Thyroid gland (tissue), 4 donors: ENCODE measurements around the gene ALG13. TPM values are rescaled to one million over a fixed set of nuclear protein-coding genes. Genes with fewer than 3 reads are reported as not detected.

Experiments used
- DNase-seq, 2 donors: peaks; one replicate each; pipeline ENCODE4 v3.0.0-alpha.2; 2019
- H3K27ac ChIP-seq, 3 donors: fragments of 200-600 bp; sonication (generic); 1 replicate in 2 of 3; 2 replicates in 1 of 3; pipeline ENCODE4 v1.5.1; 2016 to 2019; ENCODE audit warnings: mild to moderate bottlenecking in 1 of 3, moderate library complexity in 1 of 3
- H3K27me3 ChIP-seq: fragments of 200-600 bp; sonication (generic); one replicate; pipeline ENCODE4 v1.5.1; 2019
- H3K36me3 ChIP-seq, 2 donors: fragments of 200-600 bp; sonication (generic); one replicate each; pipeline ENCODE4 v1.5.1; 2016 to 2019
- H3K4me1 ChIP-seq, 2 donors: fragments of 200-600 bp; sonication (generic); one replicate each; pipeline ENCODE4 v1.5.1; 2017 to 2019
- H3K4me3 ChIP-seq, 3 donors: fragments of 200-600 bp; sonication (generic); replicated peaks in 1 of 3; 1 replicate in 2 of 3; 2 replicates in 1 of 3; pipeline ENCODE4 v1.5.1; 2016; ENCODE audit warnings: mild to moderate bottlenecking in 1 of 3
- H3K9me3 ChIP-seq: fragments of 200-600 bp; sonication (generic); one replicate; pipeline ENCODE4 v1.5.1; 2017
- POLR2A ChIP-seq, 2 donors: fragments of 450-650 bp; IDR thresholded peaks; one replicate each; pipeline ENCODE4 v1.6.1; 2017; ENCODE audit warnings: antibody characterized with exemption in 2 of 2, mild to moderate bottlenecking in 2 of 2, moderate library complexity in 1 of 2
- WGBS, 2 donors: methylation state at CpG; one replicate each; pipeline ENCODE4 v1.1.5; 2017; 5-methylcytosine and 5-hydroxymethylcytosine counted together
- intact Hi-C: fragments of 100-400 bp; cut with DNase I; formaldehyde crosslinking; loops from one replicate; pipeline ENCODE4 v1.15.1; 2023
- total RNA-seq, 4 donors: library from RNA; depleted of rRNA; stranded (reverse); fragments of >200 nt; gene quantifications; one replicate each; pipeline ENCODE4 v1.2.3, GENCODE V29; 2016
- TF ChIP-seq, protein P1 (sequence below), 6 experiments: fragments of 200-600 bp in 3 of 6; fragments of 450-650 bp in 3 of 6; sonication (generic) in 3 of 6; IDR thresholded peaks; one replicate each; pipeline ENCODE4 v1.5.1; 2016 to 2019; ENCODE audit warnings: antibody characterized with exemption in 6 of 6, mild to moderate bottlenecking in 2 of 6, inconsistent platforms in 1 of 6, moderate library complexity in 1 of 6

The ALG13 gene
- total RNA-seq, 4 donors from 2014 or later = 55.7 to 89.5 (median 84.5) TPM

DNA sequence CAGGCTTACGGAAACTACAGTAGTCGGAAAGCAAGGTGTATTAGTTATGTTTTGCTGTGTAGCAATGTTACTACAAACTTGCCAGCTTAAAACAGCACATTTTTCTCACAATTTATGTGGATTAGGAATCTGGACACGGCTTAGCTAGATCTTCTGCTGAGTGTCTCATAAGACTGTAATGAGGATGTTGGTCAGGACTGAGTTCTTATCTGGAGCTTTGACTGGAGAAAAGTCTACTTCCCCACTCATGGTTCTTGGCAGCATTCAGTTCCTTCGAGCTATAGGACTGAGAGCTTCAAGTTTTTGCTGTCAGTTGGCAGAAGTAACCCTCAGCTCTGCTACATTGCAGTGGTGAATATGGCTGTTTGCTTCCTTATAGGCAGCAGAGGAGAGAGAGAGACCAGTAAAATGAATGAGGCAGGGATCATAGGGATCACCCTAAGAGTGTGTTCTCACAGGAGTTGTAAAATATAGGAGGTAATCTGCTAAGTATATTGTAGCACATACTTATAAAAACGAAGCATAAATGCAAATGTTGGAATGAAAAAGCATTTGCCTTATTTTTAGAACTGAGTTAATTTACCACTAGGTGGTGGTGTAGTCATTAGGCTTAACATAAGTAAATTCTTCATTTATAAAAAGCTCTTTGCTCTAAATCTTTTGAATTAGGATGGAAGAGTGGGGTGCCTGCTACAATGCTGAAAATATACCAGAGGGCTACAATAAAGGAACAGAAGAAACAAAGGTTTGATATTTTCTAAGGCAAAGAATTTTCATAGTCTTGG lies 38.6 kb downstream of the ALG13 start:
- no peaks in the 10 kb centered on the region for H3K4me1 ChIP-seq
- H3K27ac ChIP-seq = no peak overlapping the region
- no peaks in the 10 kb centered on the region for H3K9me3 ChIP-seq
- no peak overlapping the region for H3K4me3 ChIP-seq
- no peaks in the 10 kb centered on the region for H3K27me3 ChIP-seq
- TF ChIP-seq POLR2A (IDR thresholded peaks at IDR 0.05) = no peak
- TF ChIP-seq, protein P1, sequence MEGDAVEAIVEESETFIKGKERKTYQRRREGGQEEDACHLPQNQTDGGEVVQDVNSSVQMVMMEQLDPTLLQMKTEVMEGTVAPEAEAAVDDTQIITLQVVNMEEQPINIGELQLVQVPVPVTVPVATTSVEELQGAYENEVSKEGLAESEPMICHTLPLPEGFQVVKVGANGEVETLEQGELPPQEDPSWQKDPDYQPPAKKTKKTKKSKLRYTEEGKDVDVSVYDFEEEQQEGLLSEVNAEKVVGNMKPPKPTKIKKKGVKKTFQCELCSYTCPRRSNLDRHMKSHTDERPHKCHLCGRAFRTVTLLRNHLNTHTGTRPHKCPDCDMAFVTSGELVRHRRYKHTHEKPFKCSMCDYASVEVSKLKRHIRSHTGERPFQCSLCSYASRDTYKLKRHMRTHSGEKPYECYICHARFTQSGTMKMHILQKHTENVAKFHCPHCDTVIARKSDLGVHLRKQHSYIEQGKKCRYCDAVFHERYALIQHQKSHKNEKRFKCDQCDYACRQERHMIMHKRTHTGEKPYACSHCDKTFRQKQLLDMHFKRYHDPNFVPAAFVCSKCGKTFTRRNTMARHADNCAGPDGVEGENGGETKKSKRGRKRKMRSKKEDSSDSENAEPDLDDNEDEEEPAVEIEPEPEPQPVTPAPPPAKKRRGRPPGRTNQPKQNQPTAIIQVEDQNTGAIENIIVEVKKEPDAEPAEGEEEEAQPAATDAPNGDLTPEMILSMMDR (IDR thresholded peaks at IDR 0.05) = peak in 3 of 6 experiments; percentile 21 to 31 (median 26)
- no peaks in the 10 kb centered on the region for H3K36me3 ChIP-seq
- intact Hi-C loops = no loop called here
- WGBS, 2 donors = 67 to 82% methylated on average over 3 to 5 of the region's 5 CpGs
- DNase-seq = no peak

- 92 to 97% methylated on average over 2 of the region's 2 CpGs for WGBS, 2 donors
- Histone ChIP-seq H3K36me3 (peaks cover 0 to 4% of the 10 kb centered on the region in 2 donors), H3K4me3 (no peak overlapping the region), H3K27me3 (no peaks in the 10 kb centered on the region), H3K9me3 (no peaks in the 10 kb centered on the region), H3K4me1 (no peaks in the 10 kb centered on the region), H3K27ac (no peak overlapping the region)
- no peak for DNase-seq
- intact Hi-C loops = no loop called here
- TF ChIP-seq, protein P1 (IDR thresholded peaks at IDR 0.05) = no peak
- TF ChIP-seq POLR2A (IDR thresholded peaks at IDR 0.05) = no peak
Observed at GRCh38 chrX:111728096-111728495, 47.1 kb downstream of the ALG13 start.

DNA sequence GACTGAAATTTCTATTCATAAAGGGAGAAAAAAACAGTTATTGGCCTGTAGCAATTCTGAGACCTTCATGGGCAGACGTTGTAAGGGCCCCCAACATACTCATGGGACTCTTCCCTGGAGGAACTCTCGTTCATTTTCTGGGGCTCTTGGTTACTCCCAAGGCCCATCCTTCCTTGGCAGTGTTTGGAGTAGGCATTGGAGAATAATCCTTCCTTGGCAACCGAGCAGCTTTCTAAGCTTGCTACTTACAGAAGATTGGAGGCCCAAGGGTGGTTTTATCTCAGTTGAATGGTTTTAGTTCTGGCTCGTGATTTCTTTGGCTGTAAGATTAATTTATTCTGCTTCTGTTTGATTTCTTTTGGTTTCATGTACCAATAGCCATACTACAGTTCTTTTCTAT lies 50.4 kb downstream of the ALG13 start:
- no peak overlapping the region for H3K4me3 ChIP-seq
- no peak for DNase-seq
- H3K27ac ChIP-seq = no peak overlapping the region
- peaks cover 0 to 4% of the 10 kb centered on the region in 2 donors for H3K36me3 ChIP-seq
- WGBS, 2 donors = 56 to 61% methylated on average over 4 of the region's 4 CpGs
- TF ChIP-seq POLR2A (IDR thresholded peaks at IDR 0.05) = no peak
- TF ChIP-seq, protein P1 (IDR thresholded peaks at IDR 0.05) = no peak
- H3K9me3 ChIP-seq = no peaks in the 10 kb centered on the region
- intact Hi-C loops = no loop called here
- no peaks in the 10 kb centered on the region for H3K4me1 ChIP-seq
- no peaks in the 10 kb centered on the region for H3K27me3 ChIP-seq

- 91 to 93% methylated on average over 3 of the region's 3 CpGs for WGBS, 2 donors
- intact Hi-C loops = no loop called here
- Histone ChIP-seq H3K36me3 (peaks cover 0 to 8% of the 10 kb centered on the region in 2 donors), H3K27ac (no peak overlapping the region), H3K4me3 (no peak overlapping the region), H3K27me3 (no peaks in the 10 kb centered on the region), H3K4me1 (no peaks in the 10 kb centered on the region), H3K9me3 (no peaks in the 10 kb centered on the region)
- no peak for DNase-seq
- TF ChIP-seq, protein P1 (IDR thresholded peaks at IDR 0.05) = no peak
- TF ChIP-seq POLR2A (IDR thresholded peaks at IDR 0.05) = no peak
Observed at GRCh38 chrX:111736571-111736970, 55.6 kb downstream of the ALG13 start.

DNA sequence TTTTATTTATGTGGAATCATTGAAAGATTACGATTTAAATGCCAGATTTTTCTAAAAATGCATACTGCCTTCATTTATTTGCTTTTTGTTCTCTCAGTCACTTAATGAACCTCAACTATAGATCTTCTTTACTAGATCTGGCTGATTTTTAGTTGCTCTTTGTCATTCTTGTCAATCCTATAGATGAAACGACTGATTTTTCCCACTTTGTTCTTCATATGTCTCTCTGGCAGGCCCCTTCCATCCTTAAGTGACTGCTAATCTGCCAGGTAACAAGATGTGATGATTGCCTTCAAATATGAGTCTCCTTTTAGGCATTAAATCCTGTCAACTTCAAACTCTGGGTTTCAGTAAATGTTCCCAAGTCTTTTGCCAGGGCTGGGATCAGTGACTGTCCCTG lies 61.0 kb downstream of the ALG13 start:
- H3K4me1 ChIP-seq = no peaks in the 10 kb centered on the region
- no peak for DNase-seq
- no peak overlapping the region for H3K27ac ChIP-seq
- no peaks in the 10 kb centered on the region for H3K27me3 ChIP-seq
- TF ChIP-seq, protein P1 (IDR thresholded peaks at IDR 0.05) = no peak
- peaks cover 0 to 8% of the 10 kb centered on the region in 2 donors for H3K36me3 ChIP-seq
- no peaks in the 10 kb centered on the region for H3K9me3 ChIP-seq
- WGBS, 2 donors = 96% methylated on average over 2 of the region's 2 CpGs
- intact Hi-C loops = no loop called here
- H3K4me3 ChIP-seq = no peak overlapping the region
